Activated CD8-positive, alpha-beta memory T cell treated with anti-CD3 and anti-CD28 coated beads for 36 hours (primary cell): ENCODE measurements around the gene CT45A2. TPM values are rescaled to one million over a fixed set of nuclear protein-coding genes. Genes with fewer than 3 reads are reported as not detected.
"Not testable (repeated sequence)": the region's sequence is repeated elsewhere in the genome, so short reads cannot be mapped to it uniquely, and the experiment has no call there.

ENCODE experiments used
- CTCF ChIA-PET: fragments of 350-600 bp; sonication (Branson Sonifier 250); formaldehyde crosslinking; loops from one replicate; lab custom pipeline; 2021; ENCODE audit warnings: antibody characterized with exemption; lab: Charles Lee
- POLR2A ChIA-PET: fragments of 350-600 bp; sonication (Branson Sonifier 250); formaldehyde crosslinking; loops from one replicate; lab custom pipeline; 2021; ENCODE audit warnings: antibody characterized with exemption; lab: Charles Lee
- total RNA-seq, 2 experiments: library from RNA; stranded (reverse); gene quantifications; one replicate each; pipeline ENCODE4 v1.2.3, GENCODE V29; 2021

CT45A2 gene
- total RNA-seq: not detected

DNA sequence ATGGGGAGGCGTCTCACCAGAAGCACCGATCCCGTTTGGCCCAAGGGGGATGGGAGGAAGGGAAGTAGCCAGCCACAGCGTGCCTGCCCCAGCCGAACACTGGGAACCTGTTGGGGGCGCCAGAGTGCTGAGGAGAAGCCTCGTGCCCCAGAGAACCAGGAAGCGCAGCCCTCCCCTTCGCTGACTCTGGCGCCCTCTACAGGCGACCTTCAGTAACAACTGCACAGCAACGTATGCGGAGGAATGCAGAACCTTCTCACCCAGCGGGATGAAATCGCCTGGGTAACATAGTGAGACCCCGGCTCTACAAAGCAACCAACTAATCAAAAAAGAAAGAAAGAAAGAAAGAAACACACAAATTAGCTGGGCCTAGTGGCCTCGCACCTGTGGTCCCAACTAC lies at the start of gene CT45A2:
Gene CT45A2, minus strand, starts transcription at position 101 of the 400 bp plus-strand sequence. CDS start 3,747 bp downstream, outside the sequence.
- POLR2A ChIA-PET, CTCF ChIA-PET: not testable (repeated sequence)

DNA sequence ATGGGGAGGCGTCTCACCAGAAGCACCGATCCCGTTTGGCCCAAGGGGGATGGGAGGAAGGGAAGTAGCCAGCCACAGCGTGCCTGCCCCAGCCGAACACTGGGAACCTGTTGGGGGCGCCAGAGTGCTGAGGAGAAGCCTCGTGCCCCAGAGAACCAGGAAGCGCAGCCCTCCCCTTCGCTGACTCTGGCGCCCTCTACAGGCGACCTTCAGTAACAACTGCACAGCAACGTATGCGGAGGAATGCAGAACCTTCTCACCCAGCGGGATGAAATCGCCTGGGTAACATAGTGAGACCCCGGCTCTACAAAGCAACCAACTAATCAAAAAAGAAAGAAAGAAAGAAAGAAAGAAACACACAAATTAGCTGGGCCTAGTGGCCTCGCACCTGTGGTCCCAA lies 34.6 kb upstream of the CT45A2 start, which contains the start of gene CT45A8:
Gene CT45A8, minus strand, starts transcription at position 101 of the 400 bp plus-strand sequence. CDS start 3,755 bp downstream, outside the sequence.
- POLR2A ChIA-PET, CTCF ChIA-PET: not testable (repeated sequence)

DNA sequence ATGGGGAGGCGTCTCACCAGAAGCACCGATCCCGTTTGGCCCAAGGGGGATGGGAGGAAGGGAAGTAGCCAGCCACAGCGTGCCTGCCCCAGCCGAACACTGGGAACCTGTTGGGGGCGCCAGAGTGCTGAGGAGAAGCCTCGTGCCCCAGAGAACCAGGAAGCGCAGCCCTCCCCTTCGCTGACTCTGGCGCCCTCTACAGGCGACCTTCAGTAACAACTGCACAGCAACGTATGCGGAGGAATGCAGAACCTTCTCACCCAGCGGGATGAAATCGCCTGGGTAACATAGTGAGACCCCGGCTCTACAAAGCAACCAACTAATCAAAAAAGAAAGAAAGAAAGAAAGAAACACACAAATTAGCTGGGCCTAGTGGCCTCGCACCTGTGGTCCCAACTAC lies 17.4 kb upstream of the CT45A2 start, which contains the start of gene CT45A7:
Gene CT45A7, minus strand, starts transcription at position 101 of the 400 bp plus-strand sequence. CDS start 3,747 bp downstream, outside the sequence.
- CTCF ChIA-PET: not testable (repeated sequence)

DNA sequence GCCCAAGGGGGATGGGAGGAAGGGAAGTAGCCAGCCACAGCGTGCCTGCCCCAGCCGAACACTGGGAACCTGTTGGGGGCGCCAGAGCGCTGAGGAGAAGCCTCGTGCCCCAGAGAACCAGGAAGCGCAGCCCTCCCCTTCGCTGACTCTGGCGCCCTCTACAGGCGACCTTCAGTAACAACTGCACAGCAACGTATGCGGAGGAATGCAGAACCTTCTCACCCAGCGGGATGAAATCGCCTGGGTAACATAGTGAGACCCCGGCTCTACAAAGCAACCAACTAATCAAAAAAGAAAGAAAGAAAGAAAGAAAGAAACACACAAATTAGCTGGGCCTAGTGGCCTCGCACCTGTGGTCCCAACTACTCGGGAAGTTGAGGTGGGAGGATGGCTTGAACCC lies 17.1 kb downstream of the CT45A2 start, which contains the start of gene CT45A6:
Gene CT45A6, minus strand, starts transcription at position 101 of the 400 bp plus-strand sequence. CDS start 3,794 bp downstream, outside the sequence.
- POLR2A ChIA-PET, CTCF ChIA-PET: not testable (repeated sequence)

More for the DNA sequence above, 17.4 kb upstream of the CT45A2 start, which contains the start of gene CT45A7:
- POLR2A ChIA-PET: not testable (repeated sequence)

GRCh38 chrX:135785403-135785802 lies 34.4 kb downstream of the CT45A2 start, which contains the start of gene CT45A5:
Gene CT45A5 (minus strand): TSS chrX:135785503. CDS start chrX:135781729, 3,774 bp downstream.
- CTCF ChIA-PET, POLR2A ChIA-PET: not testable (repeated sequence)

DNA sequence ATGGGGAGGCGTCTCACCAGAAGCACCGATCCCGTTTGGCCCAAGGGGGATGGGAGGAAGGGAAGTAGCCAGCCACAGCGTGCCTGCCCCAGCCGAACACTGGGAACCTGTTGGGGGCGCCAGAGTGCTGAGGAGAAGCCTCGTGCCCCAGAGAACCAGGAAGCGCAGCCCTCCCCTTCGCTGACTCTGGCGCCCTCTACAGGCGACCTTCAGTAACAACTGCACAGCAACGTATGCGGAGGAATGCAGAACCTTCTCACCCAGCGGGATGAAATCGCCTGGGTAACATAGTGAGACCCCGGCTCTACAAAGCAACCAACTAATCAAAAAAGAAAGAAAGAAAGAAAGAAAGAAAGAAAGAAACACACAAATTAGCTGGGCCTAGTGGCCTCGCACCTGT lies 51.7 kb downstream of the CT45A2 start, which contains the start of gene CT45A3:
Gene CT45A3, minus strand, starts transcription at position 101 of the 400 bp plus-strand sequence. CDS start 3,747 bp downstream, outside the sequence.
- POLR2A ChIA-PET, CTCF ChIA-PET: not testable (repeated sequence)

Other genes starting within 250 kb of the CT45A2 start
- not detected for gene CT45A1, start 106.4 kb downstream of the CT45A2 start, total RNA-seq
- not detected for gene CT45A3, start 51.8 kb downstream of the CT45A2 start, total RNA-seq
- gene CT45A5, start 34.5 kb downstream of the CT45A2 start, total RNA-seq: not detected
- not detected for gene CT45A6, start 17.2 kb downstream of the CT45A2 start, total RNA-seq
- not detected for gene CT45A7, start 17.3 kb upstream of the CT45A2 start, total RNA-seq
- not detected for gene CT45A8, start 34.5 kb upstream of the CT45A2 start, total RNA-seq
- gene CT45A9, start 51.8 kb upstream of the CT45A2 start, total RNA-seq: not detected
- gene CT45A10, start 73.4 kb upstream of the CT45A2 start, total RNA-seq: not detected
- not detected for gene SAGE1, start 73.7 kb upstream of the CT45A2 start, total RNA-seq
- gene MMGT1, start 154.0 kb upstream of the CT45A2 start, total RNA-seq: 10 to 100 TPM; 24.8 to 26.3 TPM
- gene SLC9A6, start 165.4 kb upstream of the CT45A2 start, total RNA-seq: 10 to 100 TPM; 14.8 to 15.2 TPM